CMK (cell line): ENCODE measurements around the gene OR13H1.
"Not testable (repeated sequence)": the region's sequence is repeated elsewhere in the genome, so short reads cannot be mapped to it uniquely, and the experiment has no call there.

Experiments
- DNase-seq: peaks from one replicate; pipeline ENCODE4 v3.0.0-alpha.2; 2010; ENCODE audit warnings: low read depth

The OR13H1 gene

GRCh38 chrX:131543774-131544173 is at the start of gene OR13H1:
OR13H1 (plus strand) TSS chrX:131544074; CDS start chrX:131544074, 0 bp downstream.
- no peak for DNase-seq

GRCh38 chrX:131501556-131501955 is 42.3 kb upstream of the OR13H1 start:
- DNase-seq, result not testable (repeated sequence)

DNA sequence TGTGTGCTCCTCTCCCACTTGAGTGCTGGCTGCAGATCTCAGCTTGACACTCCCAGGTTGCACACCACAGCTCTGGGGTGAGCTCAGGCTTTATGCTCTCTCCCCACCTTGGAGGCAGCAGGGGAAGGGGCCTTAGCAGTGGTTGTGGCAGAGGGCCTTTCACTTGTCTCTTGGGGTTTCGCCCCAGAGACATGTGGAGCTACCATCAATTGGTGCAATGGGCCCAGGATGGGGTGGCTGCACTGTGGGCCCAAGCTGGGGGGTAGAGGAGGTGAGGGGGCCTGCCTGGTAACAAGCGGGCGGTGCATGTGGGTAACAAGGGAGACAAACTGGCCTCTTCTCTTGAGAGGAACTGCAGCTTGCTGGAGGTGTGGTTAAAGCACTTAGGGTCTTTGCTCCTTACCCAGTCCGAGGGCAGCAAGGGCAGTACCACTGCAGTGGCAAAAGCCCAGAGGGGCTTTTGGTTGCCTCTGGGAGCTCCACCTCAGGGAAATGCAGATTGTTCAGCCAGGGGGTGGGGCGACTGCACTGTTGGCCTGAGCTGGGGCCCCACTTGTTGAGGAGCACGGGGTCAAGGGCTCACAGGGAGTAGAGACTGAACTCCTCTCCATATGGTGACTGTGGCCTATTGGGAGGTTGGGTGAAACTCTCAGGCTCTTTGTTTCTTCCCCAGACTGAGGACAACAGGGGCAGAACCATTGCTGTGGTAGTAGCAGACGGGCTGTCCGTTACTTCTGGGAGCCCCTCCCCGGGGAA is 30.5 kb upstream of the OR13H1 start:
- DNase-seq, result no peak

DNA sequence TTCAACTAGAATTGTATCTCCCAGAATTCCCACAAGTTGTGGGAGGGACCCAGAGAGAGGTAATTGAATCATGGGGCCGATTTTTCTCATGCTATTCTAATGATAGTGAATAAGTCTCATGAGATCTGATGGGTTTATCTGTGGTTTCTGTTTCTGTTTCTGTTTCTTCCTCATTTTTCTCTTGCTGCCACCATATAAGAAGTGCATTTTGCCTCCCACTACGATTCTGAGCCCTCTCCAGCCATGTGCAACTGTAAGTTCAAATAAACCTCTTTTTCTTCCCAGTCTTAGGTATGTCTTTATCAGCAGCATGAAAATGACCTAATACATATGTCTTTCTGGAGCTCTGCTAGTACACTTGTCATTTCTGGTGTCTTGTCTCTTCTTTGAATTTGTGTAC is 22.1 kb upstream of the OR13H1 start:
- DNase-seq, result no peak

DNA sequence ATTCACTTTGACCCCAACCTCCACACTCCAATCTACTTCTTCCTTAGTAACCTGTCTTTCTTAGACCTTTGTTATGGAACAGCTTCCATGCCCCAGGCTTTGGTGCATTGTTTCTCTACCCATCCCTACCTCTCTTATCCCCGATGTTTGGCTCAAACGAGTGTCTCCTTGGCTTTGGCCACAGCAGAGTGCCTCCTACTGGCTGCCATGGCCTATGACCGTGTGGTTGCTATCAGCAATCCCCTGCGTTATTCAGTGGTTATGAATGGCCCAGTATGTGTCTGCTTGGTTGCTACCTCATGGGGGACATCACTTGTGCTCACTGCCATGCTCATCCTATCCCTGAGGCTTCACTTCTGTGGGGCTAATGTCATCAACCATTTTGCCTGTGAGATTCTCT is 344 bp downstream of the OR13H1 start:
- DNase-seq, result no peak

DNA sequence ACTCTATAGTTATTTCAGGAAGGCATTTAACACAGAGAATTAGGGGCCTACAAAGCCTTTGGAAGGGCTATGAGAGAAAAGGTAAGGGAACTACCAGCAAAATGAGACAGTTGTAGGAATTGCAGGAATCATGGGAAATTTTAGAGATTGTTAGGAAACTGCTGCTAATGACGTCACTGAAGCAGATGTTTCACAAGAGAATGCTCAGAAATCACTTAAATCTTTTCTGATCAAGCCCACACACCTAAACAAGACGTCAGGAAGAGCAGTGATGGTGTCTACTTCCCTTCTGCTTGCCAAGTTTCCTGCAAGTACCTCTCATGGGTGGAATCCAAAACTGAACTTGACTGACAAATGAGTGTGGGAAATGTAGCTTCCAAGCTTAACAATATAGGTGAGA is 5.1 kb downstream of the OR13H1 start:
- no peak for DNase-seq

- not testable (repeated sequence) for DNase-seq
Measured at GRCh38 chrX:131552453-131552852, 8.6 kb downstream of the OR13H1 start.

GRCh38 chrX:131558562-131558961 is 14.7 kb downstream of the OR13H1 start:
- no peak for DNase-seq

GRCh38 chrX:131564553-131565229 is 20.8 kb downstream of the OR13H1 start:
- no peak for DNase-seq

DNA sequence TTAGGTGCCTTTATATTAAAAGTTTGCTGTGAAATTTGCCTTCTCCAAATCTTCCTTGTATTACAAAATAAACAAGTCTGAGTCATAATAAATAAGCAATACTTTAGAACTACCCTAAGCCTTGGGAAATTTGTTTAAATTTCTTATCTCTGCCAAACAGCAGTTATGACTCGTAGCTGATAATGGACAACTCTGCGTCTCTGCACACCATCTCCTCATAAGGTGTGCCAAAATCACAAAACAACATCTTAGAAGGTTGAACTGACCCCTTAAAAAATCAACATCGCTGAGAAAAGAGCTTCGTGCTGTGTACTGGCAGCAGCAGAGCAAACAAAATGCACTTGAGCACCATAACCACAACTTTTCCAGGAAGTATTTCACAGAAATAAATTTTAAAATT is 22.0 kb downstream of the OR13H1 start:
- no peak for DNase-seq

- DNase-seq, result no peak
Measured at GRCh38 chrX:131571348-131571747, 27.5 kb downstream of the OR13H1 start.

GRCh38 chrX:131572372-131573014 is 28.6 kb downstream of the OR13H1 start:
- DNase-seq, result no peak

- no peak for DNase-seq
Measured at GRCh38 chrX:131577413-131577812, 33.5 kb downstream of the OR13H1 start.

- DNase-seq, result no peak
Measured at GRCh38 chrX:131577999-131578734, 34.3 kb downstream of the OR13H1 start.

DNA sequence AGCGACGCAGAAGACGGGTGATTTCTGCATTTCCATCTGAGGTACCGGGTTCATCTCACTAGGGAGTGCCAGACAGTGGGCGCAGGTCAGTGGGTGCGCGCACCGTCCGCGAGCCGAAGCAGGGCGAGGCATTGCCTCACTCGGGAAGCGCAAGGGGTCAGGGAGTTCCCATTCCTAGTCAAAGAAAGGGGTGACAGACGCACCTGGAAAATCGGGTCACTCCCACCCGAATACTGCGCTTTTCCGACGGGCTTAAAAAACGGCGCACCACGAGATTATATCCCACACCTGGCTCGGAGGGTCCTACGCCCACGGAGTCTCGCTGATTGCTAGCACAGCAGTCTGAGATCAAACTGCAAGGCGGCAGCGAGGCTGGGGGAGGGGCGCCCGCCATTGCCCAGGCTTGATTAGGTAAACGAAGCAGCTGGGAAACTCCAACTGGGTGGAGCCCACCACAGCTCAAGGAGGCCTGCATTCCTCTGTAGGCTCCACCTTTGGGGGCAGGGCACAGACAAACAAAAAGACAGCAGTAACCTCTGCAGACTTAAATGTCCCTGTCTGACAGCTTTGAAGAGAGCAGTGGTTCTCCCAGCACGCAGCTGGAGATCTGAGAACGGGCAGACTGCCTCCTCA is 35.0 kb downstream of the OR13H1 start:
- DNase-seq, result not testable (repeated sequence)

DNA sequence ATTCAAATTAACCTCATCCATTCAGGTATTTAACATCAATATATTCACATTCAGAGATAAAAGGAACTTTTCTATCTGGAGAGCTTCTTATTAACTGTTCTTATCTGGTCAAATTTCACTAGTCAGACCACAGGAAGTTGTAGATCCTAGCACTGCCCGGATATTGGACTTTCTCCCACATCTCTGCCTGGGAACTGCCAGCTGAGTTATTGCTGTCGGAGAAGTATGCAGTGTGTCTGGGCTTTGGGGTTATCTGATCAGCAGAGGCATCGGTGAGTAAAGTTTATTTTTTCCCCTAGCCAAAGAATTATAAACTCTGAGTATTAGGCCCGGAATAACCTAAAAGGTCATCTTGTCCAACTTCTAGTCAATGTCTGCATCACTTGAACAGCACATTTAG is 45.1 kb downstream of the OR13H1 start:
- no peak for DNase-seq
